AG09309 (cell line): ENCODE measurements around the gene WNK3.
"Not testable (repeated sequence)": the region's sequence is repeated elsewhere in the genome, so short reads cannot be mapped to it uniquely, and the experiment has no call there.

Experiments used
- DNase-seq: peaks from one replicate; pipeline ENCODE4 v3.0.0-alpha.2; 2010; ENCODE audit warnings: low read depth
- H3K4me3 ChIP-seq: 2 replicates; pipeline ENCODE4 v1.5.1; 2011; ENCODE audit warnings: mild to moderate bottlenecking, low read depth, low read length, moderate library complexity; ENCODE audit not compliant: control insufficient read depth
- TF ChIP-seq, protein P1 (sequence below): IDR thresholded peaks from 2 replicates; pipeline ENCODE4 v1.5.1; 2011; ENCODE audit warnings: mild to moderate bottlenecking, low read depth, low read length, inconsistent platforms; ENCODE audit not compliant: insufficient read depth, control insufficient read depth; ENCODE audit errors: missing control alignments

Gene WNK3

DNA sequence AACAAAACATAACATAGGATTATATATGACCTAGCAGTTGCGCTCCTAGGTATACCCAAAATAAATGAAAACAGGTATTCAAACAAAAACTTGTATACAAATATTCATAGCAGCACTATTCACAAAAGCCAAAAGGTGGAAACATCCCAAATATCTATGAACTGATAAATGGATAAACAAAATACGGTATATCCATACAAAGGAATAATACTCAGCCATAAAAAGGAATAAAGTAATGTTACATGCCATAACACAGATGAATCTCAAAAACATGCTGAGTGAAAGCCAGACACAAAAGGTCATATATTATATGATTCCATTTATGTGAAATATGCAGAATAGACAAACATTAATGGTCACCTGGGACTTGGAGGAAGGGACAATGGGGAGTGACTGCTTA is 5.2 kb downstream of the WNK3 start:
- no peak overlapping the region for H3K4me3 ChIP-seq
- no peak for DNase-seq
- TF ChIP-seq, protein P1, sequence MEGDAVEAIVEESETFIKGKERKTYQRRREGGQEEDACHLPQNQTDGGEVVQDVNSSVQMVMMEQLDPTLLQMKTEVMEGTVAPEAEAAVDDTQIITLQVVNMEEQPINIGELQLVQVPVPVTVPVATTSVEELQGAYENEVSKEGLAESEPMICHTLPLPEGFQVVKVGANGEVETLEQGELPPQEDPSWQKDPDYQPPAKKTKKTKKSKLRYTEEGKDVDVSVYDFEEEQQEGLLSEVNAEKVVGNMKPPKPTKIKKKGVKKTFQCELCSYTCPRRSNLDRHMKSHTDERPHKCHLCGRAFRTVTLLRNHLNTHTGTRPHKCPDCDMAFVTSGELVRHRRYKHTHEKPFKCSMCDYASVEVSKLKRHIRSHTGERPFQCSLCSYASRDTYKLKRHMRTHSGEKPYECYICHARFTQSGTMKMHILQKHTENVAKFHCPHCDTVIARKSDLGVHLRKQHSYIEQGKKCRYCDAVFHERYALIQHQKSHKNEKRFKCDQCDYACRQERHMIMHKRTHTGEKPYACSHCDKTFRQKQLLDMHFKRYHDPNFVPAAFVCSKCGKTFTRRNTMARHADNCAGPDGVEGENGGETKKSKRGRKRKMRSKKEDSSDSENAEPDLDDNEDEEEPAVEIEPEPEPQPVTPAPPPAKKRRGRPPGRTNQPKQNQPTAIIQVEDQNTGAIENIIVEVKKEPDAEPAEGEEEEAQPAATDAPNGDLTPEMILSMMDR, result no peak

DNA sequence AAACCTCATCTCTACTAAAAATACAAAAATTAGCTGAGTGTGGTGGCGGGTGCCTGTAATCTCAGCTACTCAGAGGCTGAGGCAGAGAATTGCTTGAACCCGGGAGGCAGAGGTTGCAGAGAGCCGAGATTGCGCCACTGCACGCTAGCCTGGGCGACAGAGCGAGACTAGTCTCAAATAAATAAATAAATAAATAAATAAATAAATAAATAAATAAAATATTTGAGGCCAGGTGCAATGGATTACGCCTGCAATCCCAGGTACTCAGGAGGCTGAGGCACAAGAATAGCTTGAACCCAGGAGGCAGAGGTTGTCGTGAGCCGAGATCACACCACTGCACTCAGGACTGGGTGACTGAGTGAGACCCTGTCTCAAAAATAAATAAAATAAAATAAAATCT is 20.5 kb downstream of the WNK3 start:
- not testable (repeated sequence) for H3K4me3 ChIP-seq, DNase-seq

DNA sequence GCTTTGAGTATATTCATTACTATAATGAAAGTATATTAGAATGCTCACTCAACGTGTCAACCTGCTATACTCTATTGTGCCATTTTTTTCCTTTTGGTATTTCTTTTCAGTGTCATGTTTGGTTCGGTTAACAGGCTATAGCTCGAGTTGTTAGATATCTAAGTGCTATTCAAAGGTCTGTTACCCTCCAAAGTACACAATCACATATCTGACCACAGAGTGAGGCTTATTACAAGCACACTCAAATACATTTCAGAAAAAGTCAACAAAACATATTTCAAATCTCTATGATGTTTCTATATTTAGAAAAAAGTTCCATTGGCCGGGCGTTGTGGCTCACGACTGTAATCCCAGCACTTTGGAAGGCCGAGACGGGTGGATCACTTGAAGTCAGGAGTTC is 32.8 kb downstream of the WNK3 start:
- no peak overlapping the region for H3K4me3 ChIP-seq
- TF ChIP-seq, protein P1, result no peak
- DNase-seq, result no peak

DNA sequence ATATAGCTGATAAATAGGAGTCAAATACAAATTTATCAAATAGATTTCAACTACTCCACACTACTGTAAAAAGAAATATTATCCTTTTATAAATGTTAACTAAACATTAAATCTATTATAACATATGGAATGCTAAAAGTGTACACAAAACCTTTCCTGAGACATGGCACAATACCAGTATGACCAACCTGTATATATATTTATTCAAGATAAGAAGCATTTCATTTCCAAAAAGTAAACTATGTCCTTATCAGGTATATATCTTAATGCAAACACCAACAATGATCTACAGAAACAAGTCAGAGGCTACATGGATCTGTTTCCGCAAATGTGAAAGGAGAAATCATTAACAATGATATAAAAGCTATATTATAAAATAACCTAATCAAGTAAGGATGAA is 37.8 kb downstream of the WNK3 start:
- DNase-seq, result no peak
- TF ChIP-seq, protein P1, result no peak
- no peak overlapping the region for H3K4me3 ChIP-seq

DNA sequence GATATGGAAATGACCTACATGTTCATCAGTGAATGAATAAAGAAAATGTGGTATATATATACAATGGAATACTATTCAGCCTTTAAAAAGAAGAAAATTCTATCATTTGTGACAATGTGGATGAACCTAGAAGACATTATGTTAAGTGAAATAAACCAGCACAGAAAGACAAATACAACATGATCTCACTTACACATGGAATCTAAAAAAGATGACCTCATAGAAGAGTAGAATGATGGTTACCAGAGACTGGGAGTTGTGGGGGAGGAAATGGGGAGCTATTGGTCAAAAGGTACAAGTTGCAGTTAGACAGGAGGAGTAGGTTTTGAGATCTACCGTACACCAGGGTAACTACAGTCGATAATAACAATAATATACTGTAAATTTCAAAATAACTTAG is 51.5 kb downstream of the WNK3 start:
- TF ChIP-seq, protein P1, result no peak
- no peak overlapping the region for H3K4me3 ChIP-seq
- DNase-seq, result no peak

DNA sequence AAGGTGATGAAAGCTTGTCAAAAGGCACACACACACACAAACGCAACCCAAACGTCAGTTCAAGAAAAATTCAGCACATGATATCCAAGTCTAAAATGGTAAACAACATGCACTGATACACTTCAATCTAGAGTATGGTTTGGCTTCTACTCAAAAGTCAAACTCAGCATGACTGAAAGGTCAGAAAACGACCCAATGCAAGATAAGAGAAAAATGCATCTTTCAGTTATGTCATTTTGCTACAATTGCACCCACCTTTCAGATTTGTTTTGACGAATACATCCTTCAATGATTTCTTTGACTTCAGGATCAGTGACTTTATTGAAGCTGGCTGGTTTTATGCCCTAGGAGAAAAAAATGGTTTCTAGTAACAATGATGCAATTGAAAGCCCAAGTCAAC is 56.3 kb downstream of the WNK3 start:
- DNase-seq, result no peak
- TF ChIP-seq, protein P1, result no peak
- no peak overlapping the region for H3K4me3 ChIP-seq

DNA sequence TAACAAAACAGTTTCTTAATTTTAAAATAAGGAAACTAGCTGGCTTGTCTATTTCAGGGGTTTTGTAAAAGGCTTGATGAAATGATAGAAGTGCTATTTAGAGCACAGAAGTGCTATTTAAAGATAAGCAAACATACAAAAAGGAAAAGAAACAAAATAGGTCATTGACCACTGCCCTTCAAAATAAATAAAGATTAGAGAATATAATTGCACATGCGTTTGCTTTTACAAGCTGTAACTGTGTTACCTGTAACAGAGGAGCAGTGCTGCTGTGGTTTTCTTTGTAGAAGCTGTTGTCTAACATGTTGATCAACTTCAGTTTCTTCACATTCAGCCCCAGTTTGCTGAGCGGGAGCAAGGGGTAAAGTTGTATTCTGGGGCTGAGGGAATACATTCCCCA is 63.5 kb downstream of the WNK3 start:
- TF ChIP-seq, protein P1, result no peak
- no peak overlapping the region for H3K4me3 ChIP-seq
- no peak for DNase-seq

DNA sequence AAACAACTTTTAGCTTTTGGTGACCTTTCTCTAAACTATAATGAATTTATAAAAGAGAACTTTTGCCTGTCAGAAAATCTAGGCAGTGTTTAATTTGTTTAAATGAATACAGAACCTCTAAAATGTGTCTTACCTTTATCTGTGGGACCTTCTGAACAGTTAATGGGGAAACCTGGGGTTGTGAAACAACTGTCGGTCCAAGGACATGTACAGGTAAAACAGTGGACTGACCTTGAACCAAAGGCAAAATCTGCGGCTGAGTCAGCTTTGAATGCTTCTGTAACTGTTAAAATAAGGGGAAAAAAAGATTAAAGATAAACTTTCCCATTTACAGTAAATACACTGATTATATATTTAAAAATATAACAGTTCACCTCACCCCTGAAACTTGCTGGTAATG is 65.1 kb downstream of the WNK3 start:
- TF ChIP-seq, protein P1, result no peak
- H3K4me3 ChIP-seq, result no peak overlapping the region
- no peak for DNase-seq
